Activated CD4-positive, alpha-beta T cell treated with anti-CD3 and anti-CD28 coated beads, Interleukin-2, amount 10 ng/mL, durations not matched to agents 7 days and 5 days (primary cell): ENCODE measurements around the gene ZNF322. TPM values are rescaled to one million over a fixed set of nuclear protein-coding genes. Genes with fewer than 3 reads are reported as not detected.

Source experiments
- CTCF ChIA-PET: fragments of 350-600 bp; sonication (Branson Sonifier 250); formaldehyde crosslinking; loops from one replicate; lab custom pipeline; 2021; ENCODE audit warnings: antibody characterized with exemption; lab: Charles Lee
- POLR2A ChIA-PET: fragments of 350-600 bp; sonication (Branson Sonifier 250); formaldehyde crosslinking; loops from one replicate; lab custom pipeline; 2021; ENCODE audit warnings: antibody characterized with exemption; lab: Charles Lee
- DNase-seq: peaks from one replicate; pipeline ENCODE4 v3.0.0-alpha.2; 2020
- H3K27ac Mint-ChIP-seq: one replicate; pipeline ENCODE4 v1.8.0; 2021; ENCODE audit warnings: mild to moderate bottlenecking, moderate library complexity, mixed read lengths
- H3K27me3 Mint-ChIP-seq: one replicate; pipeline ENCODE4 v1.8.0; 2021; ENCODE audit warnings: mixed read lengths
- H3K36me3 Mint-ChIP-seq: one replicate; pipeline ENCODE4 v1.8.0; 2021; ENCODE audit warnings: low read depth, mixed read lengths
- H3K4me1 Mint-ChIP-seq: one replicate; pipeline ENCODE4 v1.8.0; 2021; ENCODE audit warnings: mixed read lengths
- H3K4me3 Mint-ChIP-seq: one replicate; pipeline ENCODE4 v1.8.0; 2021; ENCODE audit warnings: mild to moderate bottlenecking, moderate library complexity, mixed read lengths
- H3K9me3 Mint-ChIP-seq: one replicate; pipeline ENCODE4 v1.8.0; 2021; ENCODE audit warnings: mixed read lengths
- total RNA-seq, 2 experiments: library from RNA; stranded (reverse); gene quantifications; one replicate each; pipeline ENCODE4 v1.2.3, GENCODE V29; 2021

ZNF322 gene
- total RNA-seq, 2 experiments from 2014 or later = 9.0 to 9.1 TPM

- ChIA-PET CTCF (no interaction called here), POLR2A (no interaction called here)
- H3K36me3 Mint-ChIP-seq = peaks cover 55% of the 10 kb centered on the region
- H3K4me1 Mint-ChIP-seq = peaks cover 3% of the 10 kb centered on the region
- H3K27me3 Mint-ChIP-seq = no peaks in the 10 kb centered on the region
- H3K9me3 Mint-ChIP-seq = peaks cover 14% of the 10 kb centered on the region
- no peak overlapping the region for H3K27ac Mint-ChIP-seq
- H3K4me3 Mint-ChIP-seq = no peak overlapping the region
- DNase-seq = no peak
These were observed 6.5 kb downstream of the ZNF322 start for GRCh38 chr6:26653007-26653406.

GRCh38 chr6:26651133-26651781, 8.3 kb downstream of the ZNF322 start:
- Mint-ChIP-seq H3K4me1 (no peaks in the 10 kb centered on the region), H3K27me3 (no peaks in the 10 kb centered on the region), H3K9me3 (peaks cover 18% of the 10 kb centered on the region), H3K36me3 (peaks cover 49% of the 10 kb centered on the region), H3K27ac (no peak overlapping the region), H3K4me3 (no peak overlapping the region)
- ChIA-PET CTCF (no interaction called here), POLR2A (no interaction called here)
- no peak for DNase-seq

GRCh38 chr6:26646074-26646473, 13.5 kb downstream of the ZNF322 start:
- ChIA-PET POLR2A (no interaction called here), CTCF (no interaction called here)
- Mint-ChIP-seq H3K9me3 (peaks cover 46% of the 10 kb centered on the region), H3K4me3 (no peak overlapping the region), H3K27me3 (no peaks in the 10 kb centered on the region), H3K4me1 (no peaks in the 10 kb centered on the region), H3K36me3 (peaks cover 59% of the 10 kb centered on the region), H3K27ac (no peak overlapping the region)
- no peak for DNase-seq

GRCh38 chr6:26640806-26641205, 18.7 kb downstream of the ZNF322 start:
- CTCF ChIA-PET = no interaction called here
- H3K9me3 Mint-ChIP-seq = peaks cover 55% of the 10 kb centered on the region
- H3K4me3 Mint-ChIP-seq = no peak overlapping the region
- no peak for DNase-seq
- POLR2A ChIA-PET = no interaction called here
- no peaks in the 10 kb centered on the region for H3K27me3 Mint-ChIP-seq
- H3K27ac Mint-ChIP-seq = no peak overlapping the region
- H3K4me1 Mint-ChIP-seq = no peaks in the 10 kb centered on the region
- H3K36me3 Mint-ChIP-seq = peaks cover 65% of the 10 kb centered on the region

GRCh38 chr6:26629359-26629758, 30.2 kb downstream of the ZNF322 start:
- DNase-seq = no peak
- H3K27me3 Mint-ChIP-seq = no peaks in the 10 kb centered on the region
- ChIA-PET CTCF (no interaction called here), POLR2A (no interaction called here)
- no peak overlapping the region for H3K27ac Mint-ChIP-seq
- H3K4me3 Mint-ChIP-seq = no peak overlapping the region
- H3K36me3 Mint-ChIP-seq = peaks cover 2% of the 10 kb centered on the region
- peaks cover 12% of the 10 kb centered on the region for H3K9me3 Mint-ChIP-seq
- H3K4me1 Mint-ChIP-seq = no peaks in the 10 kb centered on the region

GRCh38 chr6:26627843-26628242, 31.7 kb downstream of the ZNF322 start:
- peaks cover 10% of the 10 kb centered on the region for H3K9me3 Mint-ChIP-seq
- no peak overlapping the region for H3K27ac Mint-ChIP-seq
- no peak for DNase-seq
- H3K27me3 Mint-ChIP-seq = peaks cover under 1% of the 10 kb centered on the region
- no peaks in the 10 kb centered on the region for H3K36me3 Mint-ChIP-seq
- H3K4me3 Mint-ChIP-seq = no peak overlapping the region
- ChIA-PET CTCF (no interaction called here), POLR2A (no interaction called here)
- no peaks in the 10 kb centered on the region for H3K4me1 Mint-ChIP-seq

- peaks cover 10% of the 10 kb centered on the region for H3K9me3 Mint-ChIP-seq
- POLR2A ChIA-PET = no interaction called here
- no peak for DNase-seq
- H3K4me1 Mint-ChIP-seq = no peaks in the 10 kb centered on the region
- CTCF ChIA-PET = no interaction called here
- no peak overlapping the region for H3K27ac Mint-ChIP-seq
- H3K27me3 Mint-ChIP-seq = peaks cover 7% of the 10 kb centered on the region
- no peak overlapping the region for H3K4me3 Mint-ChIP-seq
- no peaks in the 10 kb centered on the region for H3K36me3 Mint-ChIP-seq
These were observed 35.0 kb downstream of the ZNF322 start for GRCh38 chr6:26624557-26624956.

GRCh38 chr6:26623339-26623859, 36.1 kb downstream of the ZNF322 start:
- DNase-seq = no peak
- Mint-ChIP-seq H3K27ac (no peak overlapping the region), H3K36me3 (no peaks in the 10 kb centered on the region), H3K4me3 (no peak overlapping the region), H3K27me3 (peaks cover 7% of the 10 kb centered on the region), H3K9me3 (peaks cover 10% of the 10 kb centered on the region), H3K4me1 (no peaks in the 10 kb centered on the region)
- CTCF ChIA-PET = interaction anchor here (1.4 kb wide), 1 partner anchor 10 kb away, joined by 3 read pairs; no protein-coding TSS in a partner anchor
- POLR2A ChIA-PET = no interaction called here

- CTCF ChIA-PET = interaction anchor here (1.0 kb wide), 2 partner anchors 9 to 19 kb away, joined by 3 read pairs; no protein-coding TSS in a partner anchor
- peak overlapping the region; percentile 71 for H3K27ac Mint-ChIP-seq
- POLR2A ChIA-PET = no interaction called here
- no peaks in the 10 kb centered on the region for H3K36me3 Mint-ChIP-seq
- peak overlapping the region; percentile 58 for H3K4me3 Mint-ChIP-seq
- H3K27me3 Mint-ChIP-seq = peaks cover 34% of the 10 kb centered on the region
- no peaks in the 10 kb centered on the region for H3K9me3 Mint-ChIP-seq
- peak; percentile 29 for DNase-seq
- H3K4me1 Mint-ChIP-seq = peaks cover 9% of the 10 kb centered on the region
These were observed 45.6 kb downstream of the ZNF322 start for GRCh38 chr6:26613689-26614683.

- Mint-ChIP-seq H3K4me3 (peak overlapping the region; percentile 19), H3K36me3 (no peaks in the 10 kb centered on the region), H3K9me3 (no peaks in the 10 kb centered on the region), H3K4me1 (peaks cover 9% of the 10 kb centered on the region), H3K27me3 (peaks cover 34% of the 10 kb centered on the region), H3K27ac (no peak overlapping the region)
- no peak for DNase-seq
- ChIA-PET CTCF (interaction anchor here (1.0 kb wide), 2 partner anchors 10 to 18 kb away, joined by 3 read pairs; no protein-coding TSS in a partner anchor), POLR2A (no interaction called here)
These were observed 46.3 kb downstream of the ZNF322 start for GRCh38 chr6:26613201-26613600.

GRCh38 chr6:26611599-26611998, 47.9 kb downstream of the ZNF322 start:
- no peak for DNase-seq
- Mint-ChIP-seq H3K27me3 (peaks cover 33% of the 10 kb centered on the region), H3K9me3 (no peaks in the 10 kb centered on the region), H3K4me3 (no peak overlapping the region), H3K27ac (no peak overlapping the region), H3K36me3 (no peaks in the 10 kb centered on the region), H3K4me1 (peaks cover 19% of the 10 kb centered on the region)
- ChIA-PET POLR2A (no interaction called here), CTCF (interaction anchor here (1.0 kb wide), 1 partner anchor 39 kb away, joined by 3 read pairs; no protein-coding TSS in a partner anchor)

- H3K36me3 Mint-ChIP-seq = no peaks in the 10 kb centered on the region
These were observed 50.1 kb downstream of the ZNF322 start for GRCh38 chr6:26609463-26609862.

More at GRCh38 chr6:26609463-26609862, 50.1 kb downstream of the ZNF322 start:
- peaks cover 17% of the 10 kb centered on the region for H3K4me1 Mint-ChIP-seq
- POLR2A ChIA-PET = no interaction called here
- CTCF ChIA-PET = interaction anchor here (0.5 to 1.9 kb wide), 2 partner anchors 9 to 14 kb away, joined by 3 to 6 read pairs; no protein-coding TSS in a partner anchor
- H3K9me3 Mint-ChIP-seq = no peaks in the 10 kb centered on the region
- H3K27ac Mint-ChIP-seq = no peak overlapping the region
- H3K27me3 Mint-ChIP-seq = peaks cover 22% of the 10 kb centered on the region
- H3K4me3 Mint-ChIP-seq = no peak overlapping the region
- no peak for DNase-seq
